ENCODE measurements around the gene CADPS2.
"Not testable (repeated sequence)": the region's sequence is repeated elsewhere in the genome, so short reads cannot be mapped to it uniquely, and the experiment has no call there.

Gene CADPS2

GRCh38 chr7:122676466-122676865 lies 209.8 kb downstream of the CADPS2 start:
- H3K36me3 Mint-ChIP-seq (ENCODE audit: low read depth) = no peaks in the 10 kb centered on the region
- no peak overlapping the region for H3K4me3 Mint-ChIP-seq
- H3K4me1 Mint-ChIP-seq (ENCODE audit: low read depth) = no peaks in the 10 kb centered on the region
- intact Hi-C loops (cut with micrococcal nuclease) = no loop called here
- H3K9me3 Mint-ChIP-seq = peaks cover 10% of the 10 kb centered on the region
- no peak overlapping the region for H3K27ac Mint-ChIP-seq
- H3K27me3 Mint-ChIP-seq = no peaks in the 10 kb centered on the region

GRCh38 chr7:122675621-122676020 lies 210.6 kb downstream of the CADPS2 start:
- no peak overlapping the region for H3K4me3 Mint-ChIP-seq
- H3K9me3 Mint-ChIP-seq = peaks cover 13% of the 10 kb centered on the region
- H3K4me1 Mint-ChIP-seq (ENCODE audit: low read depth) = no peaks in the 10 kb centered on the region
- no peaks in the 10 kb centered on the region for H3K27me3 Mint-ChIP-seq
- H3K36me3 Mint-ChIP-seq (ENCODE audit: low read depth) = no peaks in the 10 kb centered on the region
- no peak overlapping the region for H3K27ac Mint-ChIP-seq
- intact Hi-C loops (cut with micrococcal nuclease) = no loop called here

DNA sequence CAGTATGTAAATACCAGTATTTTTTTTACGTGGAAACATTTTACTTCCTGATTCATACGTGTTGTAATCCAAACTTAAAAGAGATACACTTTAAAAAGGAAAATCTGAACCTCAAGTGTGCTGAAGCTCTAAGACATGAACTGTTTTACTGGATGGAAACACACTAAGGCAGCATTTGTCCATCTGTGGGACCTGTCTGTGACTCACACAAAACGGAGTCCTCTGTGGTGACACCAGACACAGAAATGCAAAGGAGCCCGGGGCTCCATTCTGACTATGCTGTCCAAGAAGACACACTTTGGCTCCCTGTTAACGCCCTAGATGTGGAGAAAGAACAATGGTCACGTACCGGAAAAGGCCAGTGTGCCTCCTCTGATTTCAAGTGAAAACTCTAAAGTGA lies 211.2 kb downstream of the CADPS2 start:
- Mint-ChIP-seq H3K36me3 (ENCODE audit: low read depth) (no peaks in the 10 kb centered on the region), H3K4me3 (no peak overlapping the region), H3K4me1 (ENCODE audit: low read depth) (no peaks in the 10 kb centered on the region), H3K27ac (no peak overlapping the region), H3K9me3 (peaks cover 15% of the 10 kb centered on the region), H3K27me3 (no peaks in the 10 kb centered on the region)
- intact Hi-C loops (cut with micrococcal nuclease) = no loop called here

DNA sequence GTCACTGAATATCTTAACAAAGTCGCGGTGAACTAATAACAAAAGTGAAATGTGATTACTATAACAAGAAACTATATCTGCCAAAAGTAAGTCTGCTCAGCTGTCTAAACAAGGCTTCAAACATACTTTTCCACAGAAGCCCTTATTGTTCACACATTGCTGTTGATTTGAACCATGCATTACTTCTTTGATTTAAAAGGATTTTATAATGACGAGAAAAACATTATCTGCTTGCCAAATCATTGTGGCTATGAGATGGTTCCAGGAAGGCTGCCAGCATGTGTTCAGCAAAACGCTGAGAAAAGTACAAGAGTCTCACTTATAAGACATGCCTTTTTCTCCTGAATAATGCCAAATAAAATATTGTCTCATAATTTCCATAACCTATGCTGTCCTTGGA lies 211.8 kb downstream of the CADPS2 start:
- no peaks in the 10 kb centered on the region for H3K4me1 Mint-ChIP-seq (ENCODE audit: low read depth)
- H3K4me3 Mint-ChIP-seq = no peak overlapping the region
- H3K27ac Mint-ChIP-seq = no peak overlapping the region
- intact Hi-C loops (cut with micrococcal nuclease) = no loop called here
- H3K27me3 Mint-ChIP-seq = no peaks in the 10 kb centered on the region
- peaks cover 10% of the 10 kb centered on the region for H3K9me3 Mint-ChIP-seq
- H3K36me3 Mint-ChIP-seq (ENCODE audit: low read depth) = no peaks in the 10 kb centered on the region

GRCh38 chr7:122673951-122674350 lies 212.3 kb downstream of the CADPS2 start:
- no peaks in the 10 kb centered on the region for H3K36me3 Mint-ChIP-seq (ENCODE audit: low read depth)
- no peak overlapping the region for H3K4me3 Mint-ChIP-seq
- H3K27me3 Mint-ChIP-seq = no peaks in the 10 kb centered on the region
- H3K9me3 Mint-ChIP-seq = peaks cover 5% of the 10 kb centered on the region
- H3K27ac Mint-ChIP-seq = no peak overlapping the region
- H3K4me1 Mint-ChIP-seq (ENCODE audit: low read depth) = no peaks in the 10 kb centered on the region
- intact Hi-C loops (cut with micrococcal nuclease) = no loop called here

DNA sequence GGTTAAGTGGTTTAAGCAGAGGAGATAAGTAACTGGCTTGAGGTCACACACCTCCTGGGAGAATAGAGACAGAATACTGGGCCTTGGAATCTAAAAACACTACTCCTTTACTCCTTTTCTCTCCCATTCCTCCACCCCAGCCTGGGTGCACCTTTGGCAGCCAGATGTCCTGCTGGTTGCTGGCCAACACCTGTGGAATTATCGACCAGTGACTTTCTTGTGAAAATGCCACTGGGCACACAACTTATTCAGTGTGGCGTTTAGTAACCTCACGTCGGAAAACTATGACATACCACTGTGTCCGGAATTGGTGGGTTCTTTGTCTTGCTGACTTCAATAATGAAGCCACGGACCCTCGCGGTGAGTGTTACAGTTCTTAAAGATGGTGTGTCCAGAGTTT lies 213.7 kb downstream of the CADPS2 start:
- H3K9me3 Mint-ChIP-seq = peaks cover 14% of the 10 kb centered on the region
- intact Hi-C loops (cut with micrococcal nuclease) = no loop called here

GRCh38 chr7:122663733-122664132 lies 222.5 kb downstream of the CADPS2 start:
- Mint-ChIP-seq H3K4me3 (no peak overlapping the region), H3K27ac (no peak overlapping the region), H3K27me3 (no peaks in the 10 kb centered on the region), H3K36me3 (ENCODE audit: low read depth) (no peaks in the 10 kb centered on the region), H3K9me3 (peaks cover 16% of the 10 kb centered on the region), H3K4me1 (ENCODE audit: low read depth) (no peaks in the 10 kb centered on the region)
- intact Hi-C loops (cut with micrococcal nuclease) = no loop called here

More for the DNA sequence above, 213.7 kb downstream of the CADPS2 start:
- Mint-ChIP-seq H3K27ac (no peak overlapping the region), H3K36me3 (ENCODE audit: low read depth) (no peaks in the 10 kb centered on the region), H3K4me3 (no peak overlapping the region), H3K27me3 (no peaks in the 10 kb centered on the region), H3K4me1 (ENCODE audit: low read depth) (no peaks in the 10 kb centered on the region)

GRCh38 chr7:122658856-122659255 lies 227.4 kb downstream of the CADPS2 start:
- no peaks in the 10 kb centered on the region for H3K4me1 Mint-ChIP-seq (ENCODE audit: low read depth)
- peaks cover 6% of the 10 kb centered on the region for H3K9me3 Mint-ChIP-seq
- no peak overlapping the region for H3K4me3 Mint-ChIP-seq
- no peak overlapping the region for H3K27ac Mint-ChIP-seq
- H3K36me3 Mint-ChIP-seq (ENCODE audit: low read depth) = no peaks in the 10 kb centered on the region
- no peaks in the 10 kb centered on the region for H3K27me3 Mint-ChIP-seq
- intact Hi-C loops (cut with micrococcal nuclease) = no loop called here

DNA sequence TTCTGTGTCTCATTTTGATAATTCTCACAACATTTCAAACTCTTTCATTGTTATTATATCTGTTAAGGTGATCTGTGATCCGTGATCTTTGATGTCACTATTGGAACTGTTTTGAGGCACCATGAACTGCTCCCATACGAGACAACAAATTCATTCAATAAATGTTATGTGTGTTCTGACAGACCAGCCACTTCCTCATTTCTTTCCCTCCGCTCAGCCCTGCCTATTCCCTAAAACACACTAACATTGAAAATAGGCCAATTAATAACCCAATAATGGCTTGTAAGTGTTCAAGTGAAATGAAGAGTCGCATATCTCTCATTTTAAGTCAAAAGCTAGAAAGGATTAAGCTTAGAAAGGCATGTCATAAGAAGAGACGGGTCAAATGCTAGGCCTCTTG lies 232.6 kb downstream of the CADPS2 start:
- Mint-ChIP-seq H3K9me3 (no peaks in the 10 kb centered on the region), H3K4me3 (no peak overlapping the region), H3K27me3 (no peaks in the 10 kb centered on the region), H3K27ac (no peak overlapping the region), H3K4me1 (ENCODE audit: low read depth) (no peaks in the 10 kb centered on the region), H3K36me3 (ENCODE audit: low read depth) (no peaks in the 10 kb centered on the region)
- intact Hi-C loops (cut with micrococcal nuclease) = no loop called here

- intact Hi-C loops (cut with micrococcal nuclease) = no loop called here
- Mint-ChIP-seq H3K27ac (no peak overlapping the region), H3K36me3 (ENCODE audit: low read depth) (no peaks in the 10 kb centered on the region), H3K9me3 (no peaks in the 10 kb centered on the region), H3K4me3 (no peak overlapping the region), H3K4me1 (ENCODE audit: low read depth) (no peaks in the 10 kb centered on the region), H3K27me3 (no peaks in the 10 kb centered on the region)
Observed at GRCh38 chr7:122652876-122653275, 233.4 kb downstream of the CADPS2 start.

GRCh38 chr7:122651451-122651850 lies 234.8 kb downstream of the CADPS2 start:
- intact Hi-C loops (cut with micrococcal nuclease) = no loop called here
- no peak overlapping the region for H3K27ac Mint-ChIP-seq
- H3K36me3 Mint-ChIP-seq (ENCODE audit: low read depth) = no peaks in the 10 kb centered on the region
- H3K27me3 Mint-ChIP-seq = no peaks in the 10 kb centered on the region
- H3K4me3 Mint-ChIP-seq = no peak overlapping the region
- no peaks in the 10 kb centered on the region for H3K9me3 Mint-ChIP-seq
- H3K4me1 Mint-ChIP-seq (ENCODE audit: low read depth) = no peaks in the 10 kb centered on the region

- H3K27me3 Mint-ChIP-seq = no peaks in the 10 kb centered on the region
- no peak overlapping the region for H3K4me3 Mint-ChIP-seq
- intact Hi-C loops (cut with micrococcal nuclease) = no loop called here
- H3K9me3 Mint-ChIP-seq = peaks cover 36% of the 10 kb centered on the region
- H3K27ac Mint-ChIP-seq = no peak overlapping the region
- H3K4me1 Mint-ChIP-seq (ENCODE audit: low read depth) = no peaks in the 10 kb centered on the region
- H3K36me3 Mint-ChIP-seq (ENCODE audit: low read depth) = no peaks in the 10 kb centered on the region
Observed at GRCh38 chr7:122643250-122643649, 243.0 kb downstream of the CADPS2 start.

- Mint-ChIP-seq H3K27me3 (no peaks in the 10 kb centered on the region), H3K36me3 (ENCODE audit: low read depth) (no peaks in the 10 kb centered on the region), H3K4me3 (no peak overlapping the region), H3K4me1 (ENCODE audit: low read depth) (no peaks in the 10 kb centered on the region), H3K9me3 (peaks cover 46% of the 10 kb centered on the region), H3K27ac (no peak overlapping the region)
- intact Hi-C loops (cut with micrococcal nuclease) = no loop called here
Observed at GRCh38 chr7:122638459-122638858, 247.8 kb downstream of the CADPS2 start.

- no peak overlapping the region for H3K27ac Mint-ChIP-seq
- H3K27me3 Mint-ChIP-seq = no peaks in the 10 kb centered on the region
- peaks cover 42% of the 10 kb centered on the region for H3K9me3 Mint-ChIP-seq
- intact Hi-C loops (cut with micrococcal nuclease) = no loop called here
- H3K4me1 Mint-ChIP-seq (ENCODE audit: low read depth) = no peaks in the 10 kb centered on the region
- no peaks in the 10 kb centered on the region for H3K36me3 Mint-ChIP-seq (ENCODE audit: low read depth)
- H3K4me3 Mint-ChIP-seq = no peak overlapping the region
Observed at GRCh38 chr7:122637784-122638183, 248.5 kb downstream of the CADPS2 start.

DNA sequence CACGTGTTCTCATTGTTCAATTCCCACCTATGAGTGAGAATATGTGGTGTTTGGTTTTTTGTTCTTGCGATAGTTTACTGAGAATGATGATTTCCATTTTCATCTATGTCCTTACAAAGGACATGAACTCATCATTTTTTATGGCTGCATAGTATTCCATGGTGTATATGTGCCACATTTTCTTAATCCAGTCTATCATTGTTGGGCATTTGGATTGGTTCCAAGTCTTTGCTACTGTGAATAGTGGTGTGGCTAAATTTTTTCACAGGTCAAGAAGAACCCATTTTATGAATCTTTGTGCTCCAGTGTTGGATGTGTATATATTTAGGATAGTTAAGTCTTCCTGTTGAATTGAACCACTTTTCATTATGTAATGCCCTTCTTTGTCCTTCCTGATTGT lies 250.8 kb downstream of the CADPS2 start:
- H3K4me1 Mint-ChIP-seq (ENCODE audit: low read depth); H3K27ac Mint-ChIP-seq; H3K27me3 Mint-ChIP-seq; H3K4me3 Mint-ChIP-seq; intact Hi-C loops (cut with micrococcal nuclease); H3K36me3 Mint-ChIP-seq (ENCODE audit: low read depth): not testable (repeated sequence)
- H3K9me3 Mint-ChIP-seq = peaks cover 41% of the 10 kb centered on the region
